GM12878 (cell line): Measurements from ENCODE around the gene ACSM5. TPM values are rescaled to one million over a fixed set of nuclear protein-coding genes. Genes with fewer than 3 reads are reported as not detected.
"Not testable (repeated sequence)": the region's sequence is repeated elsewhere in the genome, so short reads cannot be mapped to it uniquely, and the experiment has no call there.

ENCODE experiments used
- ATAC-seq: fragments of 200-7000 bp; cut with Tn5 transposase; 3 replicates; pipeline ENCODE4 v1.9.1; 2020; ENCODE audit warnings: mild to moderate bottlenecking, moderate library complexity
- BruUV-seq: library from RNA; stranded (reverse); fragments of 400-500 nt; replicated peaks from 2 replicates; lab custom pipeline; 2021; lab: Mats Ljungman, UMichigan
- CTCF ChIA-PET: fragments of 300-600 bp; sonication (Branson Sonifier 250); formaldehyde crosslinking; extraction: SDS; loops from one replicate; lab custom pipeline; 2021; ENCODE audit warnings: inconsistent platforms; lab: Yijun Ruan, JAX
- POLR2A ChIA-PET: fragments of 350-600 bp; formaldehyde crosslinking; extraction: SDS; loops from one replicate; lab custom pipeline; 2021; ENCODE audit warnings: inconsistent platforms; lab: Charles Lee
- RAD21 ChIA-PET: fragments of 300-600 bp; sonication (Branson Sonifier 250); formaldehyde crosslinking; loops from one replicate; lab custom pipeline; 2023; ENCODE audit warnings: antibody characterized with exemption; ENCODE audit not compliant: unreplicated experiment; lab: Charles Lee
- SMC1A ChIA-PET: fragments of 300-600 bp; sonication (Branson Sonifier 250); formaldehyde crosslinking; loops from one replicate; lab custom pipeline; 2023; ENCODE audit not compliant: unreplicated experiment, uncharacterized antibody; lab: Charles Lee
- DNase-seq: peaks from one replicate; pipeline ENCODE4 v3.0.0-alpha.2; 2011; ENCODE audit warnings: low read depth, low spot score
- FAIRE-seq: peaks from 3 replicates; lab custom pipeline; 2011; peaks lifted over from hg19 to GRCh38; lab: Jason Lieb, UNC
- H2AFZ ChIP-seq: 2 replicates; pipeline ENCODE4 v1.6.0; 2011; ENCODE audit warnings: low read depth, low read length, control low read depth; ENCODE audit not compliant: control insufficient read depth
- H3K27ac ChIP-seq: 2 replicates; pipeline ENCODE4 v1.5.1; 2011; ENCODE audit warnings: control low read depth; ENCODE audit not compliant: control insufficient read depth, insufficient read depth
- H3K27me3 ChIP-seq, 2 experiments: replicated peaks in 1 of 2; 2 replicates each; pipeline versions ENCODE4 v1.6.0 to v1.6.1; 2011; ENCODE audit warnings: low read length in 1 of 2; ENCODE audit not compliant: control insufficient read depth in 2 of 2, insufficient read depth in 2 of 2
- H3K36me3 ChIP-seq, 2 experiments: 2 replicates each; pipeline ENCODE4 v1.5.1; 2011; ENCODE audit warnings: low read length in 1 of 2; ENCODE audit not compliant: control insufficient read depth in 2 of 2, insufficient read depth in 2 of 2
- H3K4me1 ChIP-seq: 2 replicates; pipeline ENCODE4 v1.6.1; 2011; ENCODE audit warnings: mild to moderate bottlenecking, low read length, moderate library complexity, mixed read lengths; ENCODE audit not compliant: control insufficient read depth, insufficient read depth
- H3K4me2 ChIP-seq: 2 replicates; pipeline ENCODE4 v1.6.0; 2011; ENCODE audit warnings: control low read depth; ENCODE audit not compliant: control insufficient read depth, insufficient read depth
- H3K4me3 ChIP-seq: fragments of 200-600 bp; sonication (generic); 2 replicates; pipeline ENCODE4 v1.5.1; 2016
- H3K79me2 ChIP-seq: 2 replicates; pipeline ENCODE4 v1.6.0; 2011; ENCODE audit warnings: low read length; ENCODE audit not compliant: control insufficient read depth, insufficient read depth
- H3K9ac ChIP-seq: 2 replicates; pipeline ENCODE4 v1.8.0; 2011; ENCODE audit warnings: low read length, control low read depth, mixed read lengths; ENCODE audit not compliant: control insufficient read depth, insufficient read depth
- H3K9me3 ChIP-seq: replicated peaks from 3 replicates; pipeline ENCODE4 v1.5.1; 2011; ENCODE audit warnings: mild to moderate bottlenecking, low read length; ENCODE audit not compliant: control insufficient read depth, insufficient read depth
- H4K20me1 ChIP-seq: 2 replicates; pipeline ENCODE4 v1.6.0; 2011; ENCODE audit not compliant: control insufficient read depth, insufficient read depth
- WGBS: methylation state at CpG from one replicate; pipeline ENCODE4 v1.1.6; 2016; ENCODE audit warnings: low lambda C conversion rate; ENCODE audit not compliant: insufficient replicate concordance, insufficient coverage; ENCODE audit errors: missing lambda C conversion rate; 5-methylcytosine and 5-hydroxymethylcytosine counted together
- in situ Hi-C: fragments of 300-500 bp; cut with MboI; formaldehyde crosslinking; loops from 9 replicates; pipeline ENCODE4 v1.14.3; 2018; ENCODE audit warnings: mixed read lengths
- intact Hi-C: fragments of 100-400 bp; cut with micrococcal nuclease; formaldehyde crosslinking; loops from one replicate; pipeline ENCODE4 v1.14.2; 2022; ENCODE audit not compliant: unreplicated experiment
- polyA plus RNA-seq, 11 experiments: library from polyadenylated mRNA; depleted of rRNA in 4 of 11; unstranded in 6 of 11; stranded (reverse) in 5 of 11; fragments of >200 nt; fragmentation: Nextera tagmentation in 4 of 11; fragmentation: Illumina TruSeq in 1 of 11; extraction: Ambion mirVana in 4 of 11; extraction: Trizol in 1 of 11; gene quantifications; 1 replicate in 1 of 11; 2 replicates in 10 of 11; pipeline versions ENCODE4 v1.2.1 to v1.2.3, GENCODE V29; 2011 to 2016; ENCODE audit warnings: inconsistent platforms in 2 of 11, missing spikeins in 2 of 11, low read depth in 1 of 11
- total RNA-seq, 4 experiments: library from RNA; depleted of rRNA in 3 of 4; stranded (reverse); fragments of >200 nt in 3 of 4; fragmentation: Illumina TruSeq in 1 of 4; extraction: Trizol in 1 of 4; gene quantifications; 2 replicates each; pipeline versions ENCODE4 v1.2.1 to v1.2.3, GENCODE V29; 2013 to 2021

The ACSM5 gene
- total and polyA plus RNA-seq, 10 of the 15 experiments (the other 5 are each of a cell fraction or from before 2014, with no cell fraction given): 0.07 to 0.54 (median 0.26) TPM; not detected in 3

DNA sequence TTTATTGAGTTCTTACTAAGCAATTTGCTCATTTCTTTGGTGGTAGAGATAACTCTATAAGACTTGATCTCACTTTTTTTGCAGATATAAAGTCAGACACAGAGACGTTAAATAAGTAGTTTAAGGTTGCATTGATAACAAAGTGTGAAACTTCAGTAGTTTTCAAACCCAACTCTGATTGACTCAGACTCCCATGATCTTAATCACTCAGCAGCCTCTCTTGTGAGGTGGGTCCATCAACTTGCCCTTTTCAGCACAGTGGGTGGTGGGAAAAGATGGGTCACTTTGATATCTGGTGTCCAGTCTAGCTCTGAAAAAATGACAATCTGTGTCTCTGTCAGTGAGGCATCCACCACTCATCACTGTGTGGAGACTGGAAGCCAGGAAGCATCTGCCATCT is 61.4 kb downstream of the ACSM5 start:
- RAD21 ChIA-PET, FAIRE-seq, H3K4me2 ChIP-seq, H3K36me3 ChIP-seq, H4K20me1 ChIP-seq, H3K79me2 ChIP-seq, H3K27me3 ChIP-seq, POLR2A ChIA-PET, ATAC-seq, CTCF ChIA-PET, H3K4me3 ChIP-seq, in situ Hi-C loops, SMC1A ChIA-PET, H3K9me3 ChIP-seq, intact Hi-C loops, DNase-seq, H3K9ac ChIP-seq, H3K27ac ChIP-seq, H3K4me1 ChIP-seq, BruUV-seq, H2AFZ ChIP-seq: not testable (repeated sequence)
- WGBS: 0% methylated on average over 1 of the region's 1 CpG

DNA sequence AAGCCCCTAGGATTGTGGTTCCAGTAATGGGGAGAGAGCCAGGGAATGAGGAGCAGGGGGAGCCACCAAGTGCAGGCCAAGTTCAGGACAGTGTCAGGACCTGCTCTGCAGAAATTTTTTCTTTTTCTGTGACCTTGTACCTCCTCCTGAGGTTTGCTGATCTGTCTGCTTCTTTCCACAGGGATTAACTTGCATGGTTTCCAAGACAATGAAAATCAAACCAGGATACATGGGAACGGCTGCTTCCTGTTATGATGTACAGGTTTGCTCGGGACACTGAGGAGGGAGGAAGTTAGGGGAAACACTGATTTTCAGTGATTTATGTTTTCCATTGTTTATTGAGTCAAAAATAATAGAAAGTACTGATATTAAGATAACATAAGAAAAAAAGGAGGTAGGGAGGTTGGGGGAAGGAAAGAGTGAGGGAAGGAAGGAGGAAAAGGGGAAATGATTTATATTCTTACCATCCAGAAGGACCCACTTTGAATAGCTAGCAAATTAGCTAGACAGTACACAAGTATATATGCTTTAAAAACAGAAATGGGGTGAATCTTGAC is 67.9 kb downstream of the ACSM5 start:
- H3K9ac ChIP-seq, H3K9me3 ChIP-seq, SMC1A ChIA-PET, H3K79me2 ChIP-seq, H2AFZ ChIP-seq, in situ Hi-C loops, POLR2A ChIA-PET, DNase-seq, CTCF ChIA-PET, H3K27me3 ChIP-seq, H4K20me1 ChIP-seq, RAD21 ChIA-PET, H3K4me3 ChIP-seq, H3K27ac ChIP-seq, ATAC-seq, intact Hi-C loops, FAIRE-seq, BruUV-seq, H3K4me1 ChIP-seq, H3K4me2 ChIP-seq, H3K36me3 ChIP-seq: not testable (repeated sequence)
- 0% methylated on average over 1 of the region's 2 CpGs for WGBS

DNA sequence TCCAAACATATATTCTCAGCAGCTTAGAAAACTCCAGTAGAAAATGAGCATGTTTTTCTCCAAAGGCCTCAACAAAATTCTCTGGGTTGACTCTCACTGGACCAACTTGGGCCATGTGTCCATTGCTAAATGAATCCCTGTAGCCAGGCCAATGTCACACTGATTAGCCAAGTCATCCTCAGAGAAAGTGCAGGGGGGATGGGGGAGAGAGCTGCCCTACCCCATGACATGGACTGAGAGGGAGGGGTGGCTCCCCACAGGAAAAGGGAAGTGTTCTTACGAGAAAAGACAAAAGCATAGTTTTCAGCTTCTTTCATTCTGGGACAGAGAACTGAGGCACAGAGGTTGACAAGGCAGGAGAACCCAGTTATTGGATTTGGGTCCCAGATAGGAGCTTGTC is 74.7 kb downstream of the ACSM5 start:
- FAIRE-seq, H3K36me3 ChIP-seq, H3K27me3 ChIP-seq, CTCF ChIA-PET, POLR2A ChIA-PET, H2AFZ ChIP-seq, H4K20me1 ChIP-seq, in situ Hi-C loops, H3K4me3 ChIP-seq, H3K79me2 ChIP-seq, DNase-seq, H3K9ac ChIP-seq, H3K4me2 ChIP-seq, BruUV-seq, intact Hi-C loops, SMC1A ChIA-PET, H3K4me1 ChIP-seq, ATAC-seq, RAD21 ChIA-PET, H3K27ac ChIP-seq, H3K9me3 ChIP-seq: not testable (repeated sequence)
- WGBS: 0% methylated on average over 1 of the region's 1 CpG
